NK-92 treated with Interleukin-12 subunit alpha and Interleukin-12 subunit beta, amount 100 ng/mL, for 24 hours (cell line): ENCODE results near the gene TBX5.

Experiments
- DNase-seq: peaks from one replicate; lab custom pipeline; 2025; lab: John Stamatoyannopoulos, UW

Gene TBX5

GRCh38 chr12:114319422-114319821 is 86.5 kb downstream of the TBX5 start:
- no peak for DNase-seq

DNA sequence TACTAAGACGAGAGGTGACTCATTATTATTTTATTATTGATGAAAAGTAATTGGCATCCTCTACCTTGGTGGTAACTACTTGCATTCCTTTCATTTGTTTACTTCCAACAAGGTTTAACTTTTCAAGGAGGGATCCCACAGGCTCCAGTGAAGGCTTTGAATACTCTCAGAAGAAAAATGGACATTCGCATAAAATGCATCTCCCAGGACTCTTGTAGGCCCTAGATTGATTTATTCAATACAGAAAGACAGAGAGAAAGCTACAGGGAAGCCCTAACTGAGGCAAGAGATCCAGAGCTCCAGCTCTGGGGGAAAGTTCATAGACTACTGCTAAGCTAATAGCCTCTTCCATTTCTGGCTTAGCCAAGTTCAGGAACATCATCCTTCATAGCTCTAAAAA is 87.0 kb downstream of the TBX5 start:
- no peak for DNase-seq

DNA sequence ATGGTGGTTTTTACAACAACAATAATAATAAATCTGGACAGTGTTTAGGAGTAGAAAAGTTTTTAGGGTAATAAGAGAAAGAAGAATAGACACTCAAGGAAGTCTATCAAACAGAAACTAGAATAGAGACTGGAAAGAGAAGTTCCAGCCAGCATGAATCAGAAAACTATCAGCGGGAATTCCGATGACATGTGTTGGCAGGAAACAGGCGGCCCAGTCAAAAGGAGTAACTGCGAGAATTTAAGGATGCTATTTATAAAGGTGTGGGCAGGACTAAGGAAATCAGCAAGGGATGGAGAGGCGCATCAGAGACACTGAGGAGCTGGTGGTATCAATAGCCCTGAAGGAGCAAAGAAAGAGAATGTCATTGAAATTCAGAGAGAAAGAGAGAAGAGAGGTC is 89.9 kb downstream of the TBX5 start:
- no peak for DNase-seq

GRCh38 chr12:114314974-114315720 is 90.8 kb downstream of the TBX5 start:
- no peak for DNase-seq

GRCh38 chr12:114314403-114314802 is 91.5 kb downstream of the TBX5 start:
- no peak for DNase-seq

- no peak for DNase-seq
Observed at GRCh38 chr12:114313910-114314309, 92.0 kb downstream of the TBX5 start.

GRCh38 chr12:114311974-114312373 is 94.0 kb downstream of the TBX5 start:
- DNase-seq = no peak

- DNase-seq = no peak
Observed at GRCh38 chr12:114306646-114307045, 99.3 kb downstream of the TBX5 start.

- DNase-seq = no peak
Observed at GRCh38 chr12:114305446-114305845, 100.5 kb downstream of the TBX5 start.
